Measurements from ENCODE around the gene TP63. TPM values are rescaled to one million over a fixed set of nuclear protein-coding genes. Genes with fewer than 3 reads are reported as not detected.

Gene TP63
- total and polyA plus RNA-seq, 2 experiments from 2014 or later: not detected

DNA sequence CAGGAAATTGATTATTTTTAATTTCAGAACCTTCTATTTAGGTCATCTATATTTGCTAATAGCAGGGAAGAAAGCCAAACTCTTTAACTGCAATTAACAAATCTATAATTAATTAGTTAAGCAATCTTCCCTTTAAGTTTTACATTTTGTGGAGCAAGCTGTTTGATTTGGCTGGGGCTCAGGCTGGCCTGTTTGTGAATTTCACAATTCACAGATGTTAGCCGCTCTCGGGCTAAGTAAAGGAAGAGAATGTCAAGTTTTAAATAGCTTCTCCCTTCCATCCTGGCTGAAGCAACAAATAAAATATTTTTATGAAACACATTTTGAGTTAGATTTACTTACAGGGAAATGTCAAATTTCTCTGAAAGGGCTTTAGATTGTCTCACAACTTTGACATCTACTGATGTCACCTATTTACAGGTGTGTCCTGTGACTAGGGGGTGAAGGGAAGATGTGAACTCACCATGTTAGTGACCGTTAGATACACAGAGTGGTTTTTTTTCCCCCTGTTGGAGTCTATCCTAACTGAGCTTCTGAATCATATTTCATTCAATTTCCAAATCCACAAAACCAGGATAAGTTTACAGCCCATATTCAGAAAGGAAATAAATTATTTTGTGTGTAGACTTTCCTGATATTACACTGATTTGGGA, 1.3 kb upstream of the TP63 start:
- Mint-ChIP-seq H3K27me3 (ENCODE audit: insufficient read depth, low read depth, poor library complexity) (peaks cover 2% of the 10 kb centered on the region), H3K27ac (no peak overlapping the region), H3K4me1 (peaks cover 21% of the 10 kb centered on the region), H3K9me3 (no peaks in the 10 kb centered on the region), H3K4me3 (no peak overlapping the region), H3K36me3 (ENCODE audit: low read depth) (no peaks in the 10 kb centered on the region)
- no peaks in the 10 kb centered on the region for H3K27me3 ChIP-seq (ENCODE audit: insufficient read depth)
- H3F3A ChIP-seq (replicated peaks; ENCODE audit: low read depth): no peaks in the 10 kb centered on the region
- peaks cover 15% of the 10 kb centered on the region for H3K4me1 ChIP-seq (ENCODE audit: insufficient read depth)
- no peaks in the 10 kb centered on the region for H3K79me2 ChIP-seq (replicated peaks; ENCODE audit: insufficient read depth)
- no peak for ATAC-seq
- no peak overlapping the region for H3K4me2 ChIP-seq
- H3K9me2 ChIP-seq (ENCODE audit: insufficient read depth): no peaks in the 10 kb centered on the region
- TF ChIP-seq, protein P1, sequence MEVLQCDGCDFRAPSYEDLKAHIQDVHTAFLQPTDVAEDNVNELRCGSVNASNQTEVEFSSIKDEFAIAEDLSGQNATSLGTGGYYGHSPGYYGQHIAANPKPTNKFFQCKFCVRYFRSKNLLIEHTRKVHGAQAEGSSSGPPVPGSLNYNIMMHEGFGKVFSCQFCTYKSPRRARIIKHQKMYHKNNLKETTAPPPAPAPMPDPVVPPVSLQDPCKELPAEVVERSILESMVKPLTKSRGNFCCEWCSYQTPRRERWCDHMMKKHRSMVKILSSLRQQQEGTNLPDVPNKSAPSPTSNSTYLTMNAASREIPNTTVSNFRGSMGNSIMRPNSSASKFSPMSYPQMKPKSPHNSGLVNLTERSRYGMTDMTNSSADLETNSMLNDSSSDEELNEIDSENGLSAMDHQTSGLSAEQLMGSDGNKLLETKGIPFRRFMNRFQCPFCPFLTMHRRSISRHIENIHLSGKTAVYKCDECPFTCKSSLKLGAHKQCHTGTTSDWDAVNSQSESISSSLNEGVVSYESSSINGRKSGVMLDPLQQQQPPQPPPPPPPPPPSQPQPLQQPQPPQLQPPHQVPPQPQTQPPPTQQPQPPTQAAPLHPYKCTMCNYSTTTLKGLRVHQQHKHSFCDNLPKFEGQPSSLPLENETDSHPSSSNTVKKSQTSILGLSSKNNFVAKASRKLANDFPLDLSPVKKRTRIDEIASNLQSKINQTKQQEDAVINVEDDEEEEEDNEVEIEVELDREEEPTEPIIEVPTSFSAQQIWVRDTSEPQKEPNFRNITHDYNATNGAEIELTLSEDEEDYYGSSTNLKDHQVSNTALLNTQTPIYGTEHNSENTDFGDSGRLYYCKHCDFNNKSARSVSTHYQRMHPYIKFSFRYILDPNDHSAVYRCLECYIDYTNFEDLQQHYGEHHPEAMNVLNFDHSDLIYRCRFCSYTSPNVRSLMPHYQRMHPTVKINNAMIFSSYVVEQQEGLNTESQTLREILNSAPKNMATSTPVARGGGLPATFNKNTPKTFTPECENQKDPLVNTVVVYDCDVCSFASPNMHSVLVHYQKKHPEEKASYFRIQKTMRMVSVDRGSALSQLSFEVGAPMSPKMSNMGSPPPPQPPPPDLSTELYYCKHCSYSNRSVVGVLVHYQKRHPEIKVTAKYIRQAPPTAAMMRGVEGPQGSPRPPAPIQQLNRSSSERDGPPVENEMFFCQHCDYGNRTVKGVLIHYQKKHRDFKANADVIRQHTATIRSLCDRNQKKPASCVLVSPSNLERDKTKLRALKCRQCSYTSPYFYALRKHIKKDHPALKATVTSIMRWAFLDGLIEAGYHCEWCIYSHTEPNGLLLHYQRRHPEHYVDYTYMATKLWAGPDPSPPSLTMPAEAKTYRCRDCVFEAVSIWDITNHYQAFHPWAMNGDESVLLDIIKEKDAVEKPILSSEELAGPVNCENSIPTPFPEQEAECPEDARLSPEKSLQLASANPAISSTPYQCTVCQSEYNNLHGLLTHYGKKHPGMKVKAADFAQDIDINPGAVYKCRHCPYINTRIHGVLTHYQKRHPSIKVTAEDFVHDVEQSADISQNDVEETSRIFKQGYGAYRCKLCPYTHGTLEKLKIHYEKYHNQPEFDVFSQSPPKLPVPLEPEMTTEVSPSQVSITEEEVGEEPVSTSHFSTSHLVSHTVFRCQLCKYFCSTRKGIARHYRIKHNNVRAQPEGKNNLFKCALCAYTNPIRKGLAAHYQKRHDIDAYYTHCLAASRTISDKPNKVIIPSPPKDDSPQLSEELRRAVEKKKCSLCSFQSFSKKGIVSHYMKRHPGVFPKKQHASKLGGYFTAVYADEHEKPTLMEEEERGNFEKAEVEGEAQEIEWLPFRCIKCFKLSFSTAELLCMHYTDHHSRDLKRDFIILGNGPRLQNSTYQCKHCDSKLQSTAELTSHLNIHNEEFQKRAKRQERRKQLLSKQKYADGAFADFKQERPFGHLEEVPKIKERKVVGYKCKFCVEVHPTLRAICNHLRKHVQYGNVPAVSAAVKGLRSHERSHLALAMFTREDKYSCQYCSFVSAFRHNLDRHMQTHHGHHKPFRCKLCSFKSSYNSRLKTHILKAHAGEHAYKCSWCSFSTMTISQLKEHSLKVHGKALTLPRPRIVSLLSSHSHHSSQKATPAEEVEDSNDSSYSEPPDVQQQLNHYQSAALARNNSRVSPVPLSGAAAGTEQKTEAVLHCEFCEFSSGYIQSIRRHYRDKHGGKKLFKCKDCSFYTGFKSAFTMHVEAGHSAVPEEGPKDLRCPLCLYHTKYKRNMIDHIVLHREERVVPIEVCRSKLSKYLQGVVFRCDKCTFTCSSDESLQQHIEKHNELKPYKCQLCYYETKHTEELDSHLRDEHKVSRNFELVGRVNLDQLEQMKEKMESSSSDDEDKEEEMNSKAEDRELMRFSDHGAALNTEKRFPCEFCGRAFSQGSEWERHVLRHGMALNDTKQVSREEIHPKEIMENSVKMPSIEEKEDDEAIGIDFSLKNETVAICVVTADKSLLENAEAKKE (CRISPR knock-in tag; IDR thresholded peaks at IDR 0.05): no peak
- TF ChIP-seq STAT1 (IDR thresholded peaks at IDR 0.05; ENCODE audit: unreplicated experiment) (no peak), JUNB (IDR thresholded peaks at IDR 0.05; ENCODE audit: unreplicated experiment) (no peak), ZNF331 (CRISPR knock-in tag; IDR thresholded peaks at IDR 0.05; ENCODE audit: low read depth) (no peak), CREB1 (CRISPR knock-in tag; IDR thresholded peaks at IDR 0.05; ENCODE audit: low read depth) (no peak), POLR2AphosphoS5 (IDR thresholded peaks at IDR 0.05; ENCODE audit: low read depth) (no peak), ZNF114 (CRISPR knock-in tag; IDR thresholded peaks at IDR 0.05) (no peak), NANOG (IDR thresholded peaks at IDR 0.05; ENCODE audit: borderline replicate concordance) (no peak), EZH2phosphoT487 (IDR thresholded peaks at IDR 0.05; ENCODE audit: unreplicated experiment) (no peak), EZH2 (IDR thresholded peaks at IDR 0.05; ENCODE audit: low read depth, unreplicated experiment) (no peak)
- TF ChIP-seq, protein P2, sequence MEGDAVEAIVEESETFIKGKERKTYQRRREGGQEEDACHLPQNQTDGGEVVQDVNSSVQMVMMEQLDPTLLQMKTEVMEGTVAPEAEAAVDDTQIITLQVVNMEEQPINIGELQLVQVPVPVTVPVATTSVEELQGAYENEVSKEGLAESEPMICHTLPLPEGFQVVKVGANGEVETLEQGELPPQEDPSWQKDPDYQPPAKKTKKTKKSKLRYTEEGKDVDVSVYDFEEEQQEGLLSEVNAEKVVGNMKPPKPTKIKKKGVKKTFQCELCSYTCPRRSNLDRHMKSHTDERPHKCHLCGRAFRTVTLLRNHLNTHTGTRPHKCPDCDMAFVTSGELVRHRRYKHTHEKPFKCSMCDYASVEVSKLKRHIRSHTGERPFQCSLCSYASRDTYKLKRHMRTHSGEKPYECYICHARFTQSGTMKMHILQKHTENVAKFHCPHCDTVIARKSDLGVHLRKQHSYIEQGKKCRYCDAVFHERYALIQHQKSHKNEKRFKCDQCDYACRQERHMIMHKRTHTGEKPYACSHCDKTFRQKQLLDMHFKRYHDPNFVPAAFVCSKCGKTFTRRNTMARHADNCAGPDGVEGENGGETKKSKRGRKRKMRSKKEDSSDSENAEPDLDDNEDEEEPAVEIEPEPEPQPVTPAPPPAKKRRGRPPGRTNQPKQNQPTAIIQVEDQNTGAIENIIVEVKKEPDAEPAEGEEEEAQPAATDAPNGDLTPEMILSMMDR (conservative IDR thresholded peaks at IDR 0.05; ENCODE audit: low read depth in 2 of 2): no peak
- TF ChIP-seq, protein P3, sequence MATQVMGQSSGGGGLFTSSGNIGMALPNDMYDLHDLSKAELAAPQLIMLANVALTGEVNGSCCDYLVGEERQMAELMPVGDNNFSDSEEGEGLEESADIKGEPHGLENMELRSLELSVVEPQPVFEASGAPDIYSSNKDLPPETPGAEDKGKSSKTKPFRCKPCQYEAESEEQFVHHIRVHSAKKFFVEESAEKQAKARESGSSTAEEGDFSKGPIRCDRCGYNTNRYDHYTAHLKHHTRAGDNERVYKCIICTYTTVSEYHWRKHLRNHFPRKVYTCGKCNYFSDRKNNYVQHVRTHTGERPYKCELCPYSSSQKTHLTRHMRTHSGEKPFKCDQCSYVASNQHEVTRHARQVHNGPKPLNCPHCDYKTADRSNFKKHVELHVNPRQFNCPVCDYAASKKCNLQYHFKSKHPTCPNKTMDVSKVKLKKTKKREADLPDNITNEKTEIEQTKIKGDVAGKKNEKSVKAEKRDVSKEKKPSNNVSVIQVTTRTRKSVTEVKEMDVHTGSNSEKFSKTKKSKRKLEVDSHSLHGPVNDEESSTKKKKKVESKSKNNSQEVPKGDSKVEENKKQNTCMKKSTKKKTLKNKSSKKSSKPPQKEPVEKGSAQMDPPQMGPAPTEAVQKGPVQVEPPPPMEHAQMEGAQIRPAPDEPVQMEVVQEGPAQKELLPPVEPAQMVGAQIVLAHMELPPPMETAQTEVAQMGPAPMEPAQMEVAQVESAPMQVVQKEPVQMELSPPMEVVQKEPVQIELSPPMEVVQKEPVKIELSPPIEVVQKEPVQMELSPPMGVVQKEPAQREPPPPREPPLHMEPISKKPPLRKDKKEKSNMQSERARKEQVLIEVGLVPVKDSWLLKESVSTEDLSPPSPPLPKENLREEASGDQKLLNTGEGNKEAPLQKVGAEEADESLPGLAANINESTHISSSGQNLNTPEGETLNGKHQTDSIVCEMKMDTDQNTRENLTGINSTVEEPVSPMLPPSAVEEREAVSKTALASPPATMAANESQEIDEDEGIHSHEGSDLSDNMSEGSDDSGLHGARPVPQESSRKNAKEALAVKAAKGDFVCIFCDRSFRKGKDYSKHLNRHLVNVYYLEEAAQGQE (IDR thresholded peaks at IDR 0.05; ENCODE audit: unreplicated experiment): no peak
- TF ChIP-seq, protein P4, sequence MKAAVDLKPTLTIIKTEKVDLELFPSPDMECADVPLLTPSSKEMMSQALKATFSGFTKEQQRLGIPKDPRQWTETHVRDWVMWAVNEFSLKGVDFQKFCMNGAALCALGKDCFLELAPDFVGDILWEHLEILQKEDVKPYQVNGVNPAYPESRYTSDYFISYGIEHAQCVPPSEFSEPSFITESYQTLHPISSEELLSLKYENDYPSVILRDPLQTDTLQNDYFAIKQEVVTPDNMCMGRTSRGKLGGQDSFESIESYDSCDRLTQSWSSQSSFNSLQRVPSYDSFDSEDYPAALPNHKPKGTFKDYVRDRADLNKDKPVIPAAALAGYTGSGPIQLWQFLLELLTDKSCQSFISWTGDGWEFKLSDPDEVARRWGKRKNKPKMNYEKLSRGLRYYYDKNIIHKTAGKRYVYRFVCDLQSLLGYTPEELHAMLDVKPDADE (IDR thresholded peaks at IDR 0.05): no peak
- DNase-seq (ENCODE audit: low spot score): no peak
- H3K36me3 ChIP-seq (ENCODE audit: insufficient read depth): no peaks in the 10 kb centered on the region
- no peak overlapping the region for H3K27ac ChIP-seq (ENCODE audit: low read depth)
- H2AFZ ChIP-seq: no peak overlapping the region
- no peak overlapping the region for H3K4me3 ChIP-seq
- H4K20me1 ChIP-seq (replicated peaks; ENCODE audit: insufficient read depth): no peaks in the 10 kb centered on the region

All from GM23338 (cell line).